Smooth muscle cell (in vitro differentiated cells): Measurements from ENCODE around the gene RHOG. TPM values are rescaled to one million over a fixed set of nuclear protein-coding genes. Genes with fewer than 3 reads are reported as not detected.

Source experiments
- DNase-seq: peaks from one replicate; lab custom pipeline; 2025; ENCODE audit not compliant: unreplicated experiment; lab: John Stamatoyannopoulos, UW
- H2AFZ ChIP-seq: fragments of 200-600 bp; sonication (generic); 2 replicates; pipeline ENCODE4 v1.6.0; 2016; ENCODE audit warnings: antibody characterized with exemption, low read depth, mild to moderate bottlenecking
- H3F3A ChIP-seq: fragments of 200-600 bp; sonication (generic); 2 replicates; pipeline ENCODE4 v1.6.0; 2017; ENCODE audit warnings: antibody characterized with exemption, low read depth
- H3K27ac ChIP-seq: fragments of 200-600 bp; sonication (generic); 2 replicates; pipeline ENCODE4 v1.5.1; 2016; ENCODE audit warnings: low read depth, mild to moderate bottlenecking
- H3K27me3 ChIP-seq: fragments of 200-600 bp; sonication (generic); 2 replicates; pipeline ENCODE4 v1.6.1; 2016; ENCODE audit warnings: low read depth, mild to moderate bottlenecking
- H3K36me3 ChIP-seq: fragments of 200-600 bp; sonication (generic); 2 replicates; pipeline ENCODE4 v1.5.1; 2016; ENCODE audit warnings: low read depth
- H3K4me1 ChIP-seq: fragments of 200-600 bp; sonication (generic); 2 replicates; pipeline ENCODE4 v1.5.1; 2016; ENCODE audit warnings: low read depth
- H3K4me2 ChIP-seq: fragments of 200-600 bp; sonication (generic); 2 replicates; pipeline ENCODE4 v1.6.0; 2016; ENCODE audit warnings: mild to moderate bottlenecking
- H3K4me3 ChIP-seq: fragments of 200-600 bp; sonication (generic); 2 replicates; pipeline ENCODE4 v1.5.1; 2016; ENCODE audit warnings: mild to moderate bottlenecking
- H3K79me2 ChIP-seq: fragments of 200-600 bp; sonication (generic); 2 replicates; pipeline ENCODE4 v1.6.0; 2016; ENCODE audit warnings: low read depth, mild to moderate bottlenecking
- H3K9ac ChIP-seq: fragments of 200-600 bp; sonication (generic); 2 replicates; pipeline ENCODE4 v1.6.0; 2016; ENCODE audit warnings: low read depth
- H3K9me3 ChIP-seq: fragments of 200-600 bp; sonication (generic); replicated peaks from 2 replicates; pipeline ENCODE4 v1.5.1; 2016; ENCODE audit warnings: low read depth
- H4K20me1 ChIP-seq: fragments of 200-600 bp; sonication (generic); 2 replicates; pipeline ENCODE4 v1.6.0; 2016; ENCODE audit warnings: low read depth
- WGBS: methylation state at CpG from one replicate; pipeline ENCODE4 v1.1.7; 2016; ENCODE audit warnings: low lambda C conversion rate; 5-methylcytosine and 5-hydroxymethylcytosine counted together
- polyA plus RNA-seq: library from polyadenylated mRNA; unstranded; fragments of >200 nt; fragmentation: Nextera tagmentation; extraction: Ambion mirVana; gene quantifications from 2 replicates; pipeline ENCODE4 v1.2.1, GENCODE V29; 2016
- total RNA-seq: library from RNA; depleted of rRNA; stranded (reverse); fragments of >200 nt; gene quantifications from 2 replicates; pipeline ENCODE4 v1.2.3, GENCODE V29; 2014
- TF ChIP-seq, protein P1 (sequence below): fragments of 200-600 bp; sonication (generic); IDR thresholded peaks from 2 replicates; pipeline ENCODE4 v1.5.1; 2017; ENCODE audit warnings: borderline replicate concordance, mild to moderate bottlenecking, antibody characterized with exemption; ENCODE audit not compliant: insufficient read depth, poor library complexity, severe bottlenecking

Gene RHOG
- total and polyA plus RNA-seq, 2 experiments from 2014 or later: 20.2 to 32.7 TPM

DNA sequence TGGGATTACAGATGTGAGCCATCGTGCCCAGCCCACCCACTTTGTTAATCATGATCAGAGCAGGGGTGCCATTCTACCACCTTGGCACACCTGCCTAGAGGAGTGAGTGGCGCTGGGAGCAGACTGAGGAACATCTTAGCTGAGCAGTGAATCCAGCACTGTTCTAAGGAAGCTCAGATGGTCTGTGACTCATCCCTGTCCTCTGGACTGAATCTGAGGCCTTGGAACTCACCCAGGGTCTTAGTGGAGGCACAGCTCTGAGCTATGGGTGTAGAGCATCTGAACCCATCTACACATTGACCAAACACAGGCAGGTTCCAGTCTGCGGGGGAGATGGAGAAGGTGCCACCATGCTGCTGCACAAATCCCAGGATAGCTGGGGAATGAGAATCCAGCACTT, 17.5 kb downstream of the RHOG start:
- H3K4me2 ChIP-seq: no peak overlapping the region
- no peak overlapping the region for H2AFZ ChIP-seq
- no peaks in the 10 kb centered on the region for H3K9me3 ChIP-seq
- H3K79me2 ChIP-seq: no peaks in the 10 kb centered on the region
- no peak for DNase-seq
- no peaks in the 10 kb centered on the region for H3K27me3 ChIP-seq
- H3K4me1 ChIP-seq: no peaks in the 10 kb centered on the region
- H3K9ac ChIP-seq: no peak overlapping the region
- no peaks in the 10 kb centered on the region for H3K36me3 ChIP-seq
- no peaks in the 10 kb centered on the region for H3F3A ChIP-seq
- H4K20me1 ChIP-seq: peaks cover 8% of the 10 kb centered on the region
- no peak overlapping the region for H3K27ac ChIP-seq
- TF ChIP-seq, protein P1, sequence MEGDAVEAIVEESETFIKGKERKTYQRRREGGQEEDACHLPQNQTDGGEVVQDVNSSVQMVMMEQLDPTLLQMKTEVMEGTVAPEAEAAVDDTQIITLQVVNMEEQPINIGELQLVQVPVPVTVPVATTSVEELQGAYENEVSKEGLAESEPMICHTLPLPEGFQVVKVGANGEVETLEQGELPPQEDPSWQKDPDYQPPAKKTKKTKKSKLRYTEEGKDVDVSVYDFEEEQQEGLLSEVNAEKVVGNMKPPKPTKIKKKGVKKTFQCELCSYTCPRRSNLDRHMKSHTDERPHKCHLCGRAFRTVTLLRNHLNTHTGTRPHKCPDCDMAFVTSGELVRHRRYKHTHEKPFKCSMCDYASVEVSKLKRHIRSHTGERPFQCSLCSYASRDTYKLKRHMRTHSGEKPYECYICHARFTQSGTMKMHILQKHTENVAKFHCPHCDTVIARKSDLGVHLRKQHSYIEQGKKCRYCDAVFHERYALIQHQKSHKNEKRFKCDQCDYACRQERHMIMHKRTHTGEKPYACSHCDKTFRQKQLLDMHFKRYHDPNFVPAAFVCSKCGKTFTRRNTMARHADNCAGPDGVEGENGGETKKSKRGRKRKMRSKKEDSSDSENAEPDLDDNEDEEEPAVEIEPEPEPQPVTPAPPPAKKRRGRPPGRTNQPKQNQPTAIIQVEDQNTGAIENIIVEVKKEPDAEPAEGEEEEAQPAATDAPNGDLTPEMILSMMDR: no peak
- 94% methylated on average over 3 of the region's 3 CpGs for WGBS
- H3K4me3 ChIP-seq: no peak overlapping the region

DNA sequence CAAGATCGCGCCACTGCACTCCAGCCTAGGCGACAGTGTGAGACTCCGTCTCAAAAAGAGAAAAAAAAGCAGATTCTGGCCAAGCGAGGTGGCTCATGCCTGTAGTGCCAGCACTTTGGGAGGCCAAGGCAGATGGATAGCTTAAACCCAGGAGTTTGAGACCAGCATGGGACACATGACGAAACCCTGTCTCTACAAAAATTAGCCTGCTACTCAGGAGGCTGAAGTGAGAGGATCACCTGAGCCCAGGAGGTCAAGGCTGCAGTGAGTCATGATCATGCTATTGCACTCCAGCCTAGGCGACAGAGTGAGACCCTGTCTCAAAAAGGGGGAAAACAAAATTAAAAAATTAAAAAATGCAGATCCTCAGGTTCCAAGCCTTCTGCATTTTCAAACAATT, 18.4 kb downstream of the RHOG start:
- no peak overlapping the region for H3K27ac ChIP-seq
- H2AFZ ChIP-seq: no peak overlapping the region
- no peak overlapping the region for H3K9ac ChIP-seq
- H3K36me3 ChIP-seq: no peaks in the 10 kb centered on the region
- H3K9me3 ChIP-seq: no peaks in the 10 kb centered on the region
- H3F3A ChIP-seq: no peaks in the 10 kb centered on the region
- no peaks in the 10 kb centered on the region for H3K4me1 ChIP-seq
- WGBS: 98% methylated on average over 7 of the region's 7 CpGs
- no peaks in the 10 kb centered on the region for H4K20me1 ChIP-seq
- H3K4me3 ChIP-seq: no peak overlapping the region
- H3K4me2 ChIP-seq: no peak overlapping the region
- H3K27me3 ChIP-seq: no peaks in the 10 kb centered on the region
- H3K79me2 ChIP-seq: no peaks in the 10 kb centered on the region
- DNase-seq: no peak
- TF ChIP-seq, protein P1: no peak

DNA sequence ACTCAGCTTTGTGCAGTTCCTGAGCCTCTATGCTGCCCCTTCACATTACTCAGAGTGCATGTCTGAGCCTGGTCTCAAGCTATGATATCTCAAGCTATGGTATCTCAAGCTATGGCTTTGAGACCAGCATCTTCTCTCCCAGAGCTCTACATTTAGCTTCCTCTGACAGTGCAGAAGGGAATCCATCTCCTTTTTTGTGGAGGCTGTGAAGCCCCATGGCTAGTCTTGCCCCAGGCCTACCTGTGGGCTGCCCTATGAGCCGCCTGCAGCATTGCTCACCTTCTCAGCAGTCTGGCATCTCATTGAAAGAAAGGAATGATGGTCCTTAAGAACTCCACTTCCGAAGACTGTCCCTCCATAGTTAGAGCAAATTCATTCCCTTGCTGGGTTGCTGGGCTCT, 19.8 kb downstream of the RHOG start:
- DNase-seq: no peak
- H4K20me1 ChIP-seq: no peaks in the 10 kb centered on the region
- no peak overlapping the region for H3K4me2 ChIP-seq
- H3K27me3 ChIP-seq: no peaks in the 10 kb centered on the region
- H3K36me3 ChIP-seq: no peaks in the 10 kb centered on the region
- no peaks in the 10 kb centered on the region for H3K4me1 ChIP-seq
- H3K27ac ChIP-seq: no peak overlapping the region
- TF ChIP-seq, protein P1: no peak
- H3K79me2 ChIP-seq: no peaks in the 10 kb centered on the region
- no peaks in the 10 kb centered on the region for H3F3A ChIP-seq
- no peak overlapping the region for H3K9ac ChIP-seq
- no peak overlapping the region for H3K4me3 ChIP-seq
- H2AFZ ChIP-seq: no peak overlapping the region
- H3K9me3 ChIP-seq: no peaks in the 10 kb centered on the region
- 98% methylated on average over 2 of the region's 2 CpGs for WGBS

DNA sequence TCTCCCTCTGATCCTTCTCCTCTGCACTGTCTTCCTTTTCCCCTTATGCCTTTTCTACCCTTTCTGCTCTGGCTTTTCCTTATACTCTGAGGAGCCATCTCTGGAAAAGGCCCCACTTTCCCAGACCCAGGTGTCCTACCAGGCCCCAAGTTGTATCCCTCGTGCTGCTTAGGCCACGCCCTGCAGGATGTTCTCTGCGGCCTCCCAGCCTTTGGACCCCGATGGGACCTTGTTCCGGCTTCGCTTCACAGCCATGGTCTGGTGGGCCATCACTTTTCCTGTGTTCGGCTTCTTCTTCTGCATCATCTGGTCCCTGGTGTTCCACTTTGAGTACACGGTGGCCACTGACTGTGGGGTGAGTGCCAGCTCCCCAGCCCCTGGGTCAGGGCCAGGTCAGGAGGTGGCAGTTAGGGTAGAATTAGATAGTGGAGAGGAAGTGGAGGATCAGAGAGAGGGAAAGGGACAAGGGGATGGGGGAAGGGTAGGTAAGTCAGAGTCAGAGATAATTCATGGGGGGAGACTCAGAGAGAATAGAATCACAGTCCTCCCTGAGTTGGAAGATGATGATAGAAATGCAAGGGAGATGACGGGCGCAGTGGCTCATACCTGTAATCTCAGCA, 23.5 kb downstream of the RHOG start:
- 95% methylated on average over 10 of the region's 10 CpGs for WGBS
- no peak overlapping the region for H3K4me2 ChIP-seq
- no peak overlapping the region for H3K27ac ChIP-seq
- no peaks in the 10 kb centered on the region for H3F3A ChIP-seq
- no peaks in the 10 kb centered on the region for H3K4me1 ChIP-seq
- H3K4me3 ChIP-seq: no peak overlapping the region
- no peaks in the 10 kb centered on the region for H4K20me1 ChIP-seq
- no peak overlapping the region for H2AFZ ChIP-seq
- TF ChIP-seq, protein P1: no peak
- no peaks in the 10 kb centered on the region for H3K36me3 ChIP-seq
- no peaks in the 10 kb centered on the region for H3K9me3 ChIP-seq
- DNase-seq: no peak
- H3K79me2 ChIP-seq: no peaks in the 10 kb centered on the region
- no peak overlapping the region for H3K9ac ChIP-seq
- no peaks in the 10 kb centered on the region for H3K27me3 ChIP-seq
